HFFc6 (cell line): ENCODE results near the gene GJB3. TPM values are rescaled to one million over a fixed set of nuclear protein-coding genes. Genes with fewer than 3 reads are reported as not detected.
"Not testable (repeated sequence)": the region's sequence is repeated elsewhere in the genome, so short reads cannot be mapped to it uniquely, and the experiment has no call there.

ENCODE experiments used
- DNase-seq: peaks from one replicate; pipeline ENCODE4 v3.0.0-alpha.2; 2018
- H3K27ac Mint-ChIP-seq: 2 replicates; pipeline ENCODE4 v1.8.0; 2020; ENCODE audit warnings: mild to moderate bottlenecking, mixed read lengths
- H3K27me3 Mint-ChIP-seq: 2 replicates; pipeline ENCODE4 v1.8.0; 2021; ENCODE audit warnings: mild to moderate bottlenecking, moderate library complexity, mixed read lengths; ENCODE audit not compliant: insufficient read depth
- H3K36me3 Mint-ChIP-seq: 2 replicates; pipeline ENCODE4 v1.8.0; 2021; ENCODE audit warnings: low read depth, mixed read lengths
- H3K4me1 Mint-ChIP-seq: 2 replicates; pipeline ENCODE4 v1.8.0; 2020; ENCODE audit warnings: low read depth, mixed read lengths
- H3K4me3 Mint-ChIP-seq: 2 replicates; pipeline ENCODE4 v1.8.0; 2020; ENCODE audit warnings: mild to moderate bottlenecking, moderate library complexity, mixed read lengths
- H3K9me3 Mint-ChIP-seq: 2 replicates; pipeline ENCODE4 v1.8.0; 2020; ENCODE audit warnings: mild to moderate bottlenecking, mixed read lengths
- CTCF ChIP-seq: fragments of 200-600 bp; sonication (generic); IDR thresholded peaks from 2 replicates; pipeline ENCODE4 v1.5.0; 2021; ENCODE audit warnings: antibody characterized with exemption, mild to moderate bottlenecking
- total RNA-seq, 6 experiments: library from RNA; stranded (reverse); fragmentation: NEBNext Ultra II Directional; extraction: Animal tissue kit (Norgen Biotek cat#: 25700); gene quantifications; 2 replicates in 1 of 6; 3 replicates in 5 of 6; pipeline ENCODE4 v1.2.3, GENCODE V29; 2021

The GJB3 gene
- total RNA-seq, 6 experiments from 2014 or later = 0.12 to 0.14 TPM; not detected in 4

GRCh38 chr1:34770891-34771504 is 10.0 kb upstream of the GJB3 start:
- H3K4me1 Mint-ChIP-seq = no peaks in the 10 kb centered on the region
- H3K27ac Mint-ChIP-seq = no peak overlapping the region
- no peak for TF ChIP-seq CTCF
- H3K9me3 Mint-ChIP-seq = no peaks in the 10 kb centered on the region
- no peak for DNase-seq
- no peaks in the 10 kb centered on the region for H3K36me3 Mint-ChIP-seq
- no peak overlapping the region for H3K4me3 Mint-ChIP-seq
- H3K27me3 Mint-ChIP-seq = no peaks in the 10 kb centered on the region; the same call in 1 of the 2 replicates

GRCh38 chr1:34771573-34772371 is 9.2 kb upstream of the GJB3 start:
- DNase-seq = no peak
- Mint-ChIP-seq H3K36me3 (no peaks in the 10 kb centered on the region), H3K4me3 (no peak overlapping the region), H3K27ac (no peak overlapping the region), H3K4me1 (no peaks in the 10 kb centered on the region), H3K9me3 (no peaks in the 10 kb centered on the region), H3K27me3 (no peaks in the 10 kb centered on the region; the same call in 1 of the 2 replicates)
- no peak for TF ChIP-seq CTCF

GRCh38 chr1:34773114-34773513 is 7.9 kb upstream of the GJB3 start:
- DNase-seq, H3K27me3 Mint-ChIP-seq, H3K9me3 Mint-ChIP-seq, H3K4me1 Mint-ChIP-seq, H3K4me3 Mint-ChIP-seq, H3K36me3 Mint-ChIP-seq, H3K27ac Mint-ChIP-seq: not testable (repeated sequence)

- Mint-ChIP-seq H3K27ac (no peak overlapping the region), H3K36me3 (no peaks in the 10 kb centered on the region), H3K4me1 (peaks cover 6% of the 10 kb centered on the region), H3K27me3 (peaks cover 10% of the 10 kb centered on the region), H3K9me3 (no peaks in the 10 kb centered on the region), H3K4me3 (no peak overlapping the region)
- no peak for DNase-seq
- no peak for TF ChIP-seq CTCF
These were observed 6.1 kb upstream of the GJB3 start for GRCh38 chr1:34774957-34775356.

GRCh38 chr1:34776911-34777310 is 4.1 kb upstream of the GJB3 start:
- H3K4me1 Mint-ChIP-seq = peaks cover 6% of the 10 kb centered on the region
- no peak overlapping the region for H3K4me3 Mint-ChIP-seq
- DNase-seq = no peak
- no peaks in the 10 kb centered on the region for H3K36me3 Mint-ChIP-seq
- H3K9me3 Mint-ChIP-seq = no peaks in the 10 kb centered on the region
- TF ChIP-seq CTCF = no peak
- no peak overlapping the region for H3K27ac Mint-ChIP-seq
- H3K27me3 Mint-ChIP-seq = peaks cover 20% of the 10 kb centered on the region
